ENCODE results near the gene FAM9A.

GRCh38 chrX:8784162-8784561 is 17.0 kb downstream of the FAM9A start:
- no peak for TF ChIP-seq CTCF (IDR thresholded peaks at IDR 0.05; ENCODE audit: low read depth, low read length)
- TF ChIP-seq EZH2phosphoT487 (IDR thresholded peaks at IDR 0.05; ENCODE audit: low read depth) = no peak

Data from OCI-LY3 (cell line).